ENCODE results near the gene C10orf71.

The C10orf71 gene

DNA sequence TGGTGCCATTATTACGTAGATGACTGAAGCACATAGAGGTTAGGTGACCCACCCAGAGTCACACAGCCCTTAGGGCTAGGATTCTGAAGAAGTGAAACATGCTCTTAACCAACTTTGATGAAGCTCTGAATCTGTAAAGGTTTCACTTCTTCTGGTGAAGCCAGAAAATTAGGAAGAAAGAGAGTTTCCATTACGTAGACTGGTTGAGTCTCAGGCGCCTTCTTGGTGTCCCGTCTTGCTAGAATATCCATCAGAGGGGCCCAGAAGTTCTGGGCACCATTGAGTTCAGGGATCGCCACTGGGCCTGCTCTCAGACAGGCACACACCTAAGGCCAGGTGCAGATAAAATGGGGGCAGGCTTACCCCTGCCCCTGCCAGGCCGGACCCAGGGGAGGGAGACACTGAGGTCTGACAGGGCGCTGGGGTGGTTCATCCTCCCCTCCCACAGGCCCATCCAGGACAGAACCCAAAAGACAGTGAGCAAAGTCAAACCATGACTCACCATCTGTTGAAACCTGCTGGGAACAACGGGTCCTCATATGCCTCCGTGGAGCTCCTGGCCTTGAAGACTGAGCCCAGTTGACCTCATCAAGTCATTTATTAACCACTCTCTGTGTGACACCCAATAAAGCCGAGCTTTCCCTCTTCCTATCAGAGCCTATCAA, 63.8 kb downstream of the C10orf71 start:
- Histone ChIP-seq H3K27ac (ENCODE audit: low read depth, low read length, poor library complexity, severe bottlenecking) (no peak overlapping the region), H3K4me2 (ENCODE audit: low read length) (no peak overlapping the region), H3K4me3 (ENCODE audit: low read depth, low read length, poor library complexity, severe bottlenecking) (no peak overlapping the region), H4K20me1 (ENCODE audit: insufficient read depth, low read length) (no peaks in the 10 kb centered on the region), H3K27me3 (ENCODE audit: insufficient read depth, low read length) (no peaks in the 10 kb centered on the region), H3F3A (ENCODE audit: insufficient read depth, low read length) (no peaks in the 10 kb centered on the region), H3K9me3 (ENCODE audit: low read length) (no peaks in the 10 kb centered on the region), H3K4me1 (ENCODE audit: insufficient read depth, low read length, severe bottlenecking) (no peaks in the 10 kb centered on the region), H2AFZ (ENCODE audit: low read length) (no peak overlapping the region), H3K9me2 (ENCODE audit: low read depth, low read length) (no peaks in the 10 kb centered on the region), H3K9ac (ENCODE audit: low read length) (no peak overlapping the region), H3K36me3 (ENCODE audit: insufficient read depth, low read length) (no peaks in the 10 kb centered on the region), H3K79me2 (ENCODE audit: insufficient read depth, low read length) (no peaks in the 10 kb centered on the region)
- TF ChIP-seq CTCF (IDR thresholded peaks at IDR 0.05; ENCODE audit: low read length), result no peak
- TF ChIP-seq EZH2 (IDR thresholded peaks at IDR 0.05; ENCODE audit: borderline replicate concordance, low read length), result no peak

DNA sequence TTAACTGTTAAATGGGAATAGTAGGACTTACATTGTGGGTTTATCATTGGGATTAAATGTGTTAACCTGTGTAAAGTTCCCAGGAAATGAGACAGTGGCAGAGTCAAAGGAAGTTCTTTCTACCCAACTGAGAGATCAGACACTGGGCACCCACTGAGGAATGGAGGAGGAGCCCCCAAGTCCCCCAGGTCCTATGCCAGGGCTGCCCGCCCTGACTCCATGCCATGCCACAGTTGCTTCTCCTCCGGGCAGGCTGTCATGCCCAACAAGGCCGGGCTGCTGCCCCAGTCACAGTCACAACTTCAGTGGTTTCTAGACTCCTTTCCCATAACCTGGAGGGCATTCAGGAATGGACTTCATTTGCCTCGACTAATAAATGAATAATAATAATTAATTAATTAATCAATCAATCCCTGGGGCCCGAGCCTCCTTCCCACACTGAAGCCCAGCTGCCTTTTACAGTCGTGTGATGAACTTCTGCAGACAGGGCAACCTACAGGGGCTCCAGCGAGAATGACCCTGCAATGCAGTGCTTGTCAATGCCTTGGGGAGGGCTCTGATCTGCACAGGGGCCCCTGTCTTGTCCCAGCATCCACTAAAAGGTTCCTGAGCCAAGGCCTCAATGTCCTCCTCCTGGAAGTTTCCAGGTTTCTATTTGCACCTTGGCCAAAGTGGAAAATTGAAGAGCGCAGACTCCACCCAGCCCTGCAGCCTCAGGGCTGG, 64.5 kb downstream of the C10orf71 start:
- Histone ChIP-seq H3K27ac (ENCODE audit: low read depth, low read length, poor library complexity, severe bottlenecking) (no peak overlapping the region), H3K9me3 (ENCODE audit: low read length) (no peaks in the 10 kb centered on the region), H3K36me3 (ENCODE audit: insufficient read depth, low read length) (no peaks in the 10 kb centered on the region), H3F3A (ENCODE audit: insufficient read depth, low read length) (no peaks in the 10 kb centered on the region), H4K20me1 (ENCODE audit: insufficient read depth, low read length) (no peaks in the 10 kb centered on the region), H3K9ac (ENCODE audit: low read length) (no peak overlapping the region), H3K9me2 (ENCODE audit: low read depth, low read length) (no peaks in the 10 kb centered on the region), H3K4me2 (ENCODE audit: low read length) (no peak overlapping the region), H3K4me1 (ENCODE audit: insufficient read depth, low read length, severe bottlenecking) (no peaks in the 10 kb centered on the region), H2AFZ (ENCODE audit: low read length) (no peak overlapping the region), H3K4me3 (ENCODE audit: low read depth, low read length, poor library complexity, severe bottlenecking) (no peak overlapping the region), H3K79me2 (ENCODE audit: insufficient read depth, low read length) (no peaks in the 10 kb centered on the region), H3K27me3 (ENCODE audit: insufficient read depth, low read length) (no peaks in the 10 kb centered on the region)
- TF ChIP-seq EZH2 (IDR thresholded peaks at IDR 0.05; ENCODE audit: borderline replicate concordance, low read length), result no peak
- TF ChIP-seq CTCF (IDR thresholded peaks at IDR 0.05; ENCODE audit: low read length), result no peak

GRCh38 chr10:49364051-49364450, 65.1 kb downstream of the C10orf71 start:
- H3K4me1 ChIP-seq (ENCODE audit: insufficient read depth, low read length, severe bottlenecking), result no peaks in the 10 kb centered on the region
- no peak overlapping the region for H2AFZ ChIP-seq (ENCODE audit: low read length)
- no peaks in the 10 kb centered on the region for H3K79me2 ChIP-seq (ENCODE audit: insufficient read depth, low read length)
- no peaks in the 10 kb centered on the region for H4K20me1 ChIP-seq (ENCODE audit: insufficient read depth, low read length)
- no peak overlapping the region for H3K4me3 ChIP-seq (ENCODE audit: low read depth, low read length, poor library complexity, severe bottlenecking)
- no peak overlapping the region for H3K9ac ChIP-seq (ENCODE audit: low read length)
- H3K36me3 ChIP-seq (ENCODE audit: insufficient read depth, low read length), result no peaks in the 10 kb centered on the region
- TF ChIP-seq EZH2 (IDR thresholded peaks at IDR 0.05; ENCODE audit: borderline replicate concordance, low read length), result no peak
- TF ChIP-seq CTCF (IDR thresholded peaks at IDR 0.05; ENCODE audit: low read length), result no peak
- H3K27me3 ChIP-seq (ENCODE audit: insufficient read depth, low read length), result no peaks in the 10 kb centered on the region
- no peak overlapping the region for H3K27ac ChIP-seq (ENCODE audit: low read depth, low read length, poor library complexity, severe bottlenecking)
- no peaks in the 10 kb centered on the region for H3K9me3 ChIP-seq (ENCODE audit: low read length)
- H3K4me2 ChIP-seq (ENCODE audit: low read length), result no peak overlapping the region
- H3K9me2 ChIP-seq (ENCODE audit: low read depth, low read length), result no peaks in the 10 kb centered on the region
- no peaks in the 10 kb centered on the region for H3F3A ChIP-seq (ENCODE audit: insufficient read depth, low read length)

Measured in OCI-LY1 (cell line).